Neural progenitor cell (in vitro differentiated cells): Measurements from ENCODE around the gene POLE4. TPM values are rescaled to one million over a fixed set of nuclear protein-coding genes. Genes with fewer than 3 reads are reported as not detected.

Experiments used
- DNase-seq: peaks from one replicate; pipeline ENCODE4 v3.0.0-alpha.2; 2016; ENCODE audit warnings: low spot score
- H2AFZ ChIP-seq: fragments of 200-600 bp; sonication (generic); replicated peaks from 2 replicates; pipeline ENCODE4 v1.6.1; 2016; ENCODE audit warnings: antibody characterized with exemption
- H3F3A ChIP-seq: fragments of 200-600 bp; sonication (generic); 2 replicates; pipeline ENCODE4 v1.6.1; 2016; ENCODE audit warnings: antibody characterized with exemption, low read depth
- H3K27ac ChIP-seq: fragments of 200-600 bp; sonication (generic); 2 replicates; pipeline ENCODE4 v1.5.1; 2016; ENCODE audit warnings: mild to moderate bottlenecking
- H3K27me3 ChIP-seq: fragments of 200-600 bp; sonication (generic); 2 replicates; pipeline ENCODE4 v1.6.1; 2016; ENCODE audit warnings: mild to moderate bottlenecking, moderate library complexity
- H3K36me3 ChIP-seq: fragments of 200-600 bp; sonication (generic); 2 replicates; pipeline ENCODE4 v1.5.1; 2016
- H3K4me1 ChIP-seq: fragments of 200-600 bp; sonication (generic); 2 replicates; pipeline ENCODE4 v1.6.1; 2016; ENCODE audit warnings: mixed run types
- H3K4me2 ChIP-seq: fragments of 200-600 bp; sonication (generic); 2 replicates; pipeline ENCODE4 v1.6.1; 2016
- H3K4me3 ChIP-seq: fragments of 200-600 bp; sonication (generic); 2 replicates; pipeline ENCODE4 v1.5.1; 2016
- H3K79me2 ChIP-seq: fragments of 200-600 bp; sonication (generic); 2 replicates; pipeline ENCODE4 v1.6.1; 2016; ENCODE audit warnings: low read depth
- H3K9ac ChIP-seq: fragments of 200-600 bp; sonication (generic); 2 replicates; pipeline ENCODE4 v1.6.1; 2016
- H3K9me3 ChIP-seq: fragments of 200-600 bp; sonication (generic); 2 replicates; pipeline ENCODE4 v1.5.1; 2016; ENCODE audit warnings: low read depth
- H4K20me1 ChIP-seq: fragments of 200-600 bp; sonication (generic); 2 replicates; pipeline ENCODE4 v1.6.1; 2016; ENCODE audit warnings: low read depth
- H3K27ac Mint-ChIP-seq: 3 replicates; pipeline ENCODE4 v1.8.0; 2021; ENCODE audit warnings: mixed read lengths
- H3K27me3 Mint-ChIP-seq: 2 replicates; pipeline ENCODE4 v1.8.0; 2022; ENCODE audit warnings: low read depth, mild to moderate bottlenecking, inconsistent platforms, moderate library complexity, mixed read lengths; ENCODE audit not compliant: insufficient read depth
- H3K36me3 Mint-ChIP-seq: 3 replicates; pipeline ENCODE4 v1.8.0; 2021; ENCODE audit warnings: mixed read lengths
- H3K4me1 Mint-ChIP-seq: 3 replicates; pipeline ENCODE4 v1.8.0; 2021; ENCODE audit warnings: mixed read lengths
- H3K4me3 Mint-ChIP-seq: 3 replicates; pipeline ENCODE4 v1.8.0; 2021; ENCODE audit warnings: mild to moderate bottlenecking, moderate library complexity, mixed read lengths
- H3K9me3 Mint-ChIP-seq: 3 replicates; pipeline ENCODE4 v1.8.0; 2020; ENCODE audit warnings: mixed read lengths
- CTCF ChIP-seq: fragments of 200-600 bp; sonication (generic); IDR thresholded peaks from 2 replicates; pipeline ENCODE4 v1.5.1; 2017; ENCODE audit warnings: antibody characterized with exemption, mild to moderate bottlenecking
- EZH2 ChIP-seq: fragments of 200-600 bp; sonication (generic); IDR thresholded peaks from 2 replicates; pipeline ENCODE4 v1.6.1; 2017; ENCODE audit warnings: antibody characterized with exemption, mild to moderate bottlenecking, moderate library complexity
- EZH2phosphoT487 ChIP-seq: fragments of 200-600 bp; sonication (generic); IDR thresholded peaks from 2 replicates; pipeline ENCODE4 v1.6.1; 2017; ENCODE audit warnings: antibody characterized with exemption
- total RNA-seq: library from RNA; depleted of rRNA; stranded (reverse); fragments of >200 nt; gene quantifications from 2 replicates; pipeline ENCODE4 v1.2.3, GENCODE V29; 2015; ENCODE audit warnings: low replicate concordance

Gene POLE4
- total RNA-seq, 1 donor from 2014 or later: 15.4 TPM

- Histone ChIP-seq H4K20me1 (no peaks in the 10 kb centered on the region), H3K9ac (no peak overlapping the region), H3K4me1 (no peaks in the 10 kb centered on the region), H3F3A (no peaks in the 10 kb centered on the region), H3K27me3 (no peaks in the 10 kb centered on the region), H3K4me2 (no peak overlapping the region), H3K36me3 (no peaks in the 10 kb centered on the region), H3K4me3 (no peak overlapping the region), H3K9me3 (no peaks in the 10 kb centered on the region), H2AFZ (no peak overlapping the region), H3K27ac (no peak overlapping the region), H3K79me2 (no peaks in the 10 kb centered on the region)
- Mint-ChIP-seq H3K36me3 (no peaks in the 10 kb centered on the region), H3K27me3 (no peaks in the 10 kb centered on the region), H3K4me1 (peaks cover 3% of the 10 kb centered on the region), H3K9me3 (no peaks in the 10 kb centered on the region), H3K27ac (no peak overlapping the region), H3K4me3 (no peak overlapping the region)
- no peak for TF ChIP-seq EZH2
- no peak for TF ChIP-seq EZH2phosphoT487
- TF ChIP-seq CTCF: no peak
- no peak for DNase-seq
These were observed 27.7 kb downstream of the POLE4 start for GRCh38 chr2:74985978-74986609.

- H3K36me3 Mint-ChIP-seq: no peaks in the 10 kb centered on the region
- H3K36me3 ChIP-seq: no peaks in the 10 kb centered on the region
- H3K27me3 ChIP-seq: no peaks in the 10 kb centered on the region
- DNase-seq: no peak
- H4K20me1 ChIP-seq: no peaks in the 10 kb centered on the region
- no peak overlapping the region for H3K27ac ChIP-seq
- no peaks in the 10 kb centered on the region for H3K9me3 ChIP-seq
- no peak overlapping the region for H3K4me3 ChIP-seq
- no peaks in the 10 kb centered on the region for H3K79me2 ChIP-seq
- no peak overlapping the region for H3K4me2 ChIP-seq
- no peak overlapping the region for H3K9ac ChIP-seq
- peaks cover 6% of the 10 kb centered on the region for H3K4me1 Mint-ChIP-seq
- no peak overlapping the region for H3K27ac Mint-ChIP-seq
- H3K4me1 ChIP-seq: no peaks in the 10 kb centered on the region
- H3K9me3 Mint-ChIP-seq: no peaks in the 10 kb centered on the region
- no peak overlapping the region for H2AFZ ChIP-seq
- H3K27me3 Mint-ChIP-seq: no peaks in the 10 kb centered on the region
- H3K4me3 Mint-ChIP-seq: no peak overlapping the region
- no peaks in the 10 kb centered on the region for H3F3A ChIP-seq
- TF ChIP-seq CTCF: no peak
These were observed 33.5 kb downstream of the POLE4 start for GRCh38 chr2:74991977-74992376.

GRCh38 chr2:74999468-74999867 lies 41.0 kb downstream of the POLE4 start:
- Mint-ChIP-seq H3K27me3 (no peaks in the 10 kb centered on the region), H3K9me3 (peaks cover 2% of the 10 kb centered on the region), H3K27ac (no peak overlapping the region), H3K4me3 (no peak overlapping the region), H3K36me3 (no peaks in the 10 kb centered on the region), H3K4me1 (peaks cover 4% of the 10 kb centered on the region)
- Histone ChIP-seq H3K4me2 (no peak overlapping the region), H3K79me2 (no peaks in the 10 kb centered on the region), H3F3A (no peaks in the 10 kb centered on the region), H3K4me3 (no peak overlapping the region), H3K27ac (no peak overlapping the region), H2AFZ (no peak overlapping the region), H3K36me3 (no peaks in the 10 kb centered on the region), H3K4me1 (no peaks in the 10 kb centered on the region), H3K27me3 (no peaks in the 10 kb centered on the region), H4K20me1 (no peaks in the 10 kb centered on the region), H3K9ac (no peak overlapping the region), H3K9me3 (no peaks in the 10 kb centered on the region)
- DNase-seq: peak; percentile 22
- TF ChIP-seq EZH2 (no peak), EZH2phosphoT487 (no peak), CTCF (no peak)
